Activated T-helper 1 cell treated with anti-CD3 and anti-CD28 coated beads, Interleukin-12 subunit alpha, Interleukin-12 subunit beta, Interleukin-2, Interleukin-4 antibody, amounts not matched to agents 30 ng/mL and 10 ng/mL and 1 ng/mL, durations not matched to agents 14 hours and 24 hours and 36 hours (primary cell): ENCODE data around the gene VPS35L. TPM values are rescaled to one million over a fixed set of nuclear protein-coding genes. Genes with fewer than 3 reads are reported as not detected.

Experiments used
- DNase-seq: peaks from one replicate; pipeline ENCODE4 v3.0.0; 2021; ENCODE audit warnings: low spot score
- H3K27ac Mint-ChIP-seq: one replicate; pipeline ENCODE4 v1.8.0; 2021; ENCODE audit warnings: mild to moderate bottlenecking, mixed read lengths
- H3K27me3 Mint-ChIP-seq: one replicate; pipeline ENCODE4 v1.8.0; 2022; ENCODE audit warnings: mild to moderate bottlenecking, moderate library complexity, mixed read lengths; ENCODE audit not compliant: insufficient read depth
- H3K36me3 Mint-ChIP-seq: one replicate; pipeline ENCODE4 v1.8.0; 2021; ENCODE audit warnings: low read depth, mixed read lengths
- H3K4me1 Mint-ChIP-seq: one replicate; pipeline ENCODE4 v1.8.0; 2021; ENCODE audit warnings: low read depth, mixed read lengths
- H3K4me3 Mint-ChIP-seq: one replicate; pipeline ENCODE4 v1.8.0; 2021; ENCODE audit warnings: mild to moderate bottlenecking, moderate library complexity, mixed read lengths
- H3K9me3 Mint-ChIP-seq: one replicate; pipeline ENCODE4 v1.8.0; 2021; ENCODE audit warnings: mixed read lengths
- intact Hi-C: fragments of 100-400 bp; cut with micrococcal nuclease; formaldehyde crosslinking; loops from one replicate; pipeline ENCODE4 v1.15.1; 2024
- total RNA-seq: library from RNA; stranded (reverse); gene quantifications from 2 replicates; pipeline ENCODE4 v1.2.3, GENCODE V29; 2022

The VPS35L gene
- total RNA-seq, 1 donor from 2014 or later: 36.2 TPM

DNA sequence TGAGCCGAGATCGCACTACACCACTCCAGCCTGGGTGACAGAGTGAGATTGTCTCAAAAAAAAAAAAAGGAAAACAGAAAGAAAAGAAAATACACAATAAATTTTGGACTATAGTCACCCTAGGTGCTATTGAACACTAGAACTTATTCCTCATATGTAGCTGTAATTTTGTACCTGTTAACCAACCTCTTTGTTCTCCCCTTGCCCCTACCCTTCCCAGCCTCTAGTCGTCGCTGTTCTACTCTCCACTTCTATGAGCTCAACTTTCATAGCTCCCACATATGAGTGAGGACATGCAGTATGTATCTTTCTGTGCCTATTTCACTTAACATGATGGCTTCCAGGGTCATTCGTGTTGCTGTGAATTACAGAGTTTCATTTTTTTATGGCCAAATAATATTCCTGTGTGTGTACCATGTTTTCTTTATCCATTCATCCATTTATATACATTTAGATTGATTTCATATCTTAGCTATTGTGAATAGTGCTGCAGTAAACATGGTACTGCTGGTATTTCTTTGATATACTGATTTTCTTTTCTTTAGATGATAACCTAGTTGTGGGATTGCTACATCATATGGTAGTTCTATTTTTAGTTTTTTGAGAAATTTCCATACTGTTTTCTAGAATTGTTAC is 28.3 kb downstream of the VPS35L start:
- no peaks in the 10 kb centered on the region for H3K27me3 Mint-ChIP-seq
- H3K4me3 Mint-ChIP-seq: no peak overlapping the region
- H3K27ac Mint-ChIP-seq: no peak overlapping the region
- peaks cover 8% of the 10 kb centered on the region for H3K9me3 Mint-ChIP-seq
- no peaks in the 10 kb centered on the region for H3K4me1 Mint-ChIP-seq
- H3K36me3 Mint-ChIP-seq: peaks cover 44% of the 10 kb centered on the region
- no peak for DNase-seq
- intact Hi-C loops: loop anchor here (1.0 kb wide), 1 partner anchor 303 kb away; no protein-coding TSS in a partner anchor

DNA sequence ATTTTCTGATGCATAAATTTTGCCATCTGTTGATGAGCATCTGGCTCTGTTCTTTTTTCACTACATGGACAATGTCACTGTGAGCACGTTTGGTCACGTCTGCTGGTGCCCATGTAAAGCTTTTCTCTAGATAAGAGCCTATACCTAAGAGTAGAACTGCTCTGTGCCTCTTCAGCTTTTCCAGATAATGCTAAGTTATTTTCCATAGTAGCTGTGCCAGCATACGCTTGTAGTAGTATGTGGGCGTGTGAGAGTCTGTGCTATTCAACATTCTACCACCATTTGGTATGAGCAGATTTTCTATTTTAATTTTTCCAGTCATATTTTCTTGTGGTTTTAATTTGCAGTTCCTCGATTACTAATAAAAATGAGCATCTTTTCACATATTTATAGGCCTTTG is 33.2 kb downstream of the VPS35L start:
- intact Hi-C loops: no loop called here
- DNase-seq: no peak
- H3K36me3 Mint-ChIP-seq: peaks cover 17% of the 10 kb centered on the region
- H3K9me3 Mint-ChIP-seq: no peaks in the 10 kb centered on the region
- no peaks in the 10 kb centered on the region for H3K4me1 Mint-ChIP-seq
- no peak overlapping the region for H3K27ac Mint-ChIP-seq
- H3K27me3 Mint-ChIP-seq: no peaks in the 10 kb centered on the region
- no peak overlapping the region for H3K4me3 Mint-ChIP-seq

GRCh38 chr16:19589106-19589505 is 33.6 kb downstream of the VPS35L start:
- Mint-ChIP-seq H3K9me3 (no peaks in the 10 kb centered on the region), H3K4me3 (no peak overlapping the region), H3K27me3 (no peaks in the 10 kb centered on the region), H3K27ac (no peak overlapping the region), H3K4me1 (no peaks in the 10 kb centered on the region), H3K36me3 (peaks cover 13% of the 10 kb centered on the region)
- no peak for DNase-seq
- intact Hi-C loops: no loop called here

DNA sequence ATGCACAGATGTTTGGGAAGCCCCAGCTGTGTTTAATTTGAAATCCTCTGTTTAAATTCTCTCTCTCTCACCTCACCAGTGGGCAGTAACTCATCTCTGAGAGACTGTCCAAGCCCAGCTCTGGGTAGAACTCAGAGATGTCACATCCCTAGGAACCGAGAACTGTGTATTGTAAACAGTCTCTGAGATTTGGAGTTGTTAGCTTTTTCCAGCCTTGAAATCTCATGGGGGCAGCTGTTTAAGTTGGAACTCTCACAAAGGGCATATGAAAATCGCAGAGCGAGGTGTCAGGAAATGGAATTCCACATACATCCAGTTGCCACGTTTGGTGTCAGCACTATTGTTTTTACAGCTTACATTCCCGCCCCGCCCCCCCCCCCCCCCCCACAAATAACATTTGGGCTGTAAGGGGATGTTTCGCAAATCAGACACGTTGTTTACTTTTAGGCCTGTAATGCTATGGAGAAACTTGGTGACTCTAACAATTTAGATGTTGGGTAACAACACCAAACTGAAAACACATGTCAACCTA is 34.3 kb downstream of the VPS35L start:
- no peak overlapping the region for H3K4me3 Mint-ChIP-seq
- H3K9me3 Mint-ChIP-seq: no peaks in the 10 kb centered on the region
- DNase-seq: no peak
- no peaks in the 10 kb centered on the region for H3K27me3 Mint-ChIP-seq
- peaks cover 14% of the 10 kb centered on the region for H3K36me3 Mint-ChIP-seq
- no peak overlapping the region for H3K27ac Mint-ChIP-seq
- no peaks in the 10 kb centered on the region for H3K4me1 Mint-ChIP-seq
- intact Hi-C loops: no loop called here

DNA sequence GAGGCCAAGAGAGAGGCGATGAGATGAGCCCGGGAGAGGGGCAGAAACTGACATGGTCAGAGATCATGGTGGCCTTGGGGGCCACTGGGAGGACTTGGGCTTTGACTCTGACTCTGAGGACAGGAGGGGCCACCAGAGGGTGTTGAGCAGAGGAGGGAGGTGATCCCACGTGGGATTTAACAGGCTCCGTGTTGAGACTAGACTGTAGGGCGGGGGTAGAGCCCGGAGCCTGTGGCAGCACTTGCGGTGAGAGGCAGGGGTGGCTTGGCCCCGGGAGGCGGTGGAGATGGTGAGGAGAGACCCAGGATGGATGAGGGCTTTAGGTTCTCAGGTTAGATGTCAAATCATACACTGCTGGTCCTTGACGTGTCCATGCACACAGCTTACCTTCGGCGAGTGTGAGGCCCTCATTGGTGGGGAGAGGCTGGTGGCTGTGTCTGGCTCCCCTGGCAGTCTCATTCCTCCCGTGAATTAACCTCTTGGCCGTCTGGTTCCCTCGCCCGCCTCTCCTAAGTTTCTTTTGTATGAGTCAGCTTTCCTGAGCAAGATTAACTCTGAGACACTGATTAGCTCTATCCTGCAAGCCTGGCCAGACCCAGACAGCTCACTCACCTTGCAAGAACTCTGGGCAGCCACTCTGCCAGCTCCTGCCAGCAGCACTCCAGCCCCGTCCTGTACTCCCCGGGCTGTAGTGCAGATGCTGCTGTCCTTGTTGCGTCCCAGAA is 39.7 kb downstream of the VPS35L start:
- H3K27me3 Mint-ChIP-seq: no peaks in the 10 kb centered on the region
- intact Hi-C loops: no loop called here
- no peak overlapping the region for H3K4me3 Mint-ChIP-seq
- no peak overlapping the region for H3K27ac Mint-ChIP-seq
- no peaks in the 10 kb centered on the region for H3K9me3 Mint-ChIP-seq
- H3K4me1 Mint-ChIP-seq: no peaks in the 10 kb centered on the region
- DNase-seq: no peak
- peaks cover 7% of the 10 kb centered on the region for H3K36me3 Mint-ChIP-seq

DNA sequence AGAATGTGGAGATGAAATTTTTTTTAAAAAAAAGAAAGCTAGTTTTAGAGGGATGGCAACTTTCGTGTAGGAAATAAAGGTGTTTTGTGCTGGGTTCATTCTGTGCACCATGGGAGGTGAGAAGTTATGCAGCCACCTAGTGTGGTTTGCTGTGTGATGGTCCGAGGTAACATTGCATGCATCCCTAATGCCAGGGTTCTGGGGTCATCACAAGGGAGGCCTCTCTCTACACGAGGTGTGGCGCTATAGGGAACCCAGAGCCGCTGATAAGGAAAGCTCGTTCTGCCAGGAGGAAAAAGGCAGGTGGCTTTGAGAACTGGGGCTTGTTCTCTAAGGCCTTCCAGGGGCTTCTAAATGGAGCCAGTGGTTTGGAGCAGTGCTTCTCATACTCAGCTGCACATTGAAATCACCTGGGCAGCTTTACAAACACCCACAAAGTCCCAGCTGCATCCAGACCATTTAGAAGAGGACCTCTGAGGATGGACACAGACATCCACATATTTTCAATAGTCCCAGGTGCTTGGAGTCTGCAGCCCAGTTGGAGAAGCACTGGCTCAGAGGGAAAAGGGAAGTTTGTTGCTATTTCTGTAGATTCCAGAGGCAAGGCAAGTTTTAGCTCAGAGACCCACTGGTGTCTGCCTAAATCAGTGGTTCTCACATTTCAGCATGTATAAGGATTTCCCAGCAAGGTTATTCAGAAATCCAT is 43.5 kb downstream of the VPS35L start:
- H3K4me1 Mint-ChIP-seq: no peaks in the 10 kb centered on the region

DNA sequence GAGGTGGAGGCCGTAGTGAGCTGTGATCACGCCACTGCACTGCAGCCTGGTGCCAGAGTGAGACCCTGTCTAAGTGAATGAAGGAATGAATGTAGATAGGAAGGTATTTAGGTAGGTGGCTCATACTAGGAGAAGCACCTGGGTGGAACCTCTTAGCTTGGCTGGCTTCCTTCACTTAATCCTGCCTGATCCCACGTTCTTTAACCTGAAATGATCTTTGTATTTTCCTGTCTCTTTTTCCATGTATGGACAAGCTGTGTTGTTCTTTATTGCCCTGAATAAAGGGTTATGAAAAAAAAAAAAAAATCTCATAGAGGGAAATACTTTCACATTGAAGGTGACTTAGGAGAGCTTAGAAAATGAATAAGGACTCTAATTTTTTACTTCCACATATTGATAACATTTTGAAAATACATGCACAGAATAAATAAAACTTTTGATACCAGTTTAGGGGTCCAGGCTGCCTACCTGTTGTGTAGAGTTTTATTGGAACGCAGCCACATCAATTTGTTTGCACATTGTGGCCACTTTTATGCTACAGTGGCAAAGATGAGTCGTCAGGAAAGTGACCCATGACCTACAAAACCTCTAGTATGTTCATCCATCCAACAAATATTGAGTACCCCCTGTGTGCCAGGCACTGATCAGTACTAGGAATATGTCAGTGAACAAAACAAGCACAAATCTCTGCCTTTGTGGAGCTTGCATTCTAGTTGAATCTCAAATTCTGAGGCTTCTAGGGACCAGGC is 44.6 kb downstream of the VPS35L start:
- Mint-ChIP-seq H3K4me1 (no peaks in the 10 kb centered on the region), H3K27ac (no peak overlapping the region), H3K9me3 (no peaks in the 10 kb centered on the region), H3K36me3 (peaks cover 7% of the 10 kb centered on the region), H3K27me3 (no peaks in the 10 kb centered on the region), H3K4me3 (no peak overlapping the region)
- intact Hi-C loops: loop anchor here (5.0 kb wide), 1 partner anchor 117 kb away; the partner anchor contains the start of genes IQCK and KNOP1
- DNase-seq: no peak

More for the DNA sequence above, 43.5 kb downstream of the VPS35L start:
- H3K4me3 Mint-ChIP-seq: no peak overlapping the region
- H3K9me3 Mint-ChIP-seq: no peaks in the 10 kb centered on the region
- H3K36me3 Mint-ChIP-seq: peaks cover 6% of the 10 kb centered on the region
- H3K27me3 Mint-ChIP-seq: no peaks in the 10 kb centered on the region
- intact Hi-C loops: no loop called here
- no peak for DNase-seq
- no peak overlapping the region for H3K27ac Mint-ChIP-seq

DNA sequence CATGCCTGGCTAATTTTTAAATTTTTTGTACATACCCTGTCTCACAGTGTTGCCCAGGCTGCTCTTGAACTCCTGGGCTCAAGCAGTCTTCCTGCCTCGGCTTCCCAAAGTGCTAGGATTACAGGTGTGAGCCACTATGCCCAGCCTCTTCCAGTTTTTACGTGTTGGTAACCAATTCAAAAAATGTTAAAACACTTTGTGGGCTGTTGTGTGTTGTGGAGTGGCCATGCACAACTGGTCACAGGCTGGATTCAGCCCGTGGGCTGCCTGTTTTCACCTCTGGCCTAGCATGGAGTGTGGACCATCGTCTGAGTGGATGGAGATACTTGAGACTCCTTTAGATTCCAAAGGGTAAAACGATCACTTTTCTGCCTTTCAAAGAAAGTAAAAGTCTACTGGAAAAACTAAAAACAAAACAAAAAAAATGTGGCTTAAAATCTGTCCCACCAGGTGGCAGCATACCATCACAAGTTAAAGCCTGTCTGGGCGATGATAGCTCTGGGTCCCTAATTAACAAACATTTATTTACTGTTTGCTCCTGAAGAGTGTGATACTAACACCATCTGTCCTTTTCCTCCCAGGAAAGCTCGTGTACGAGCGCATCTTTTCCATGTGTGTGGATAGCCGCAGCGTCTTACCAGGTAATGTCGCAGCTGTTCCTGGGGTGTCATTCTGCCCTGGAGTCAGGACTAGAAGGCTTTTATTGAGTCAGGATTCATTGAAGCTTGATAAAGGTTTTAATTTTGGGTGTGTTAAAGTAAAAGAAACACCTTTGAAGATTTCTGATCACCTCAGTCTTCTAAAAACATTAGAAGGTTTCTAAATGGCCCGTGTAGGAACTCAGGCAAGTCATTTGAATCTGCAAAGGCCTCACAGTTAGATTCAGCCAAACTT is 45.8 kb downstream of the VPS35L start:
- no peak overlapping the region for H3K4me3 Mint-ChIP-seq

GRCh38 chr16:19604911-19605310 is 49.4 kb downstream of the VPS35L start:
- peaks cover 22% of the 10 kb centered on the region for H3K36me3 Mint-ChIP-seq
- peaks cover 4% of the 10 kb centered on the region for H3K9me3 Mint-ChIP-seq
- DNase-seq: no peak
- H3K4me1 Mint-ChIP-seq: no peaks in the 10 kb centered on the region
- H3K27me3 Mint-ChIP-seq: no peaks in the 10 kb centered on the region
- no peak overlapping the region for H3K4me3 Mint-ChIP-seq
- intact Hi-C loops: loop anchor here (5.0 kb wide), 1 partner anchor 112 kb away; the partner anchor contains the start of genes IQCK and KNOP1
- H3K27ac Mint-ChIP-seq: no peak overlapping the region

More for the DNA sequence above, 45.8 kb downstream of the VPS35L start:
- no peaks in the 10 kb centered on the region for H3K4me1 Mint-ChIP-seq
- H3K36me3 Mint-ChIP-seq: peaks cover 16% of the 10 kb centered on the region
- H3K27ac Mint-ChIP-seq: no peak overlapping the region
- intact Hi-C loops: loop anchor here (1.0 to 5.0 kb wide), 2 partner anchors 116 to 285 kb away; partner anchors contain the start of genes IQCK and KNOP1
- no peaks in the 10 kb centered on the region for H3K27me3 Mint-ChIP-seq
- H3K9me3 Mint-ChIP-seq: peaks cover 4% of the 10 kb centered on the region
- no peak for DNase-seq

DNA sequence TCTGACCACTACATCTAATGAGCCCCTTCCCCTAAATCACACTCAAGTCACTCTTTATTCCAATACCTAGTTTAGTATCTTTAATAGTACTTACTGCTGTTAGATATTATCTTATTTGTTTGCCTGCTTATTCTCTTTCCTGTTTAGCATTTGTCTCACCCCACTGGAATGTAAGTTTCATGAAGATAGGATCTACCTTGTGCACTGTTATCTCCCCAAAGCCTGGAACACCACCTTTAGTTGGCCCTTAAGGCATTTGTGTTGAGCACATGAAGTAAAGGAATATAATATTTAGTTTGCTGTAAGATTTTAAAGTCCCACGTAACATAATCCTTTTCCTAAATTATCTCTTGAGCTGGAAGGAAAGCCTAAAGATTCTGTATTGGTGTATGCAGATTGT is 50.2 kb downstream of the VPS35L start:
- H3K36me3 Mint-ChIP-seq: peaks cover 23% of the 10 kb centered on the region
- intact Hi-C loops: no loop called here

DNA sequence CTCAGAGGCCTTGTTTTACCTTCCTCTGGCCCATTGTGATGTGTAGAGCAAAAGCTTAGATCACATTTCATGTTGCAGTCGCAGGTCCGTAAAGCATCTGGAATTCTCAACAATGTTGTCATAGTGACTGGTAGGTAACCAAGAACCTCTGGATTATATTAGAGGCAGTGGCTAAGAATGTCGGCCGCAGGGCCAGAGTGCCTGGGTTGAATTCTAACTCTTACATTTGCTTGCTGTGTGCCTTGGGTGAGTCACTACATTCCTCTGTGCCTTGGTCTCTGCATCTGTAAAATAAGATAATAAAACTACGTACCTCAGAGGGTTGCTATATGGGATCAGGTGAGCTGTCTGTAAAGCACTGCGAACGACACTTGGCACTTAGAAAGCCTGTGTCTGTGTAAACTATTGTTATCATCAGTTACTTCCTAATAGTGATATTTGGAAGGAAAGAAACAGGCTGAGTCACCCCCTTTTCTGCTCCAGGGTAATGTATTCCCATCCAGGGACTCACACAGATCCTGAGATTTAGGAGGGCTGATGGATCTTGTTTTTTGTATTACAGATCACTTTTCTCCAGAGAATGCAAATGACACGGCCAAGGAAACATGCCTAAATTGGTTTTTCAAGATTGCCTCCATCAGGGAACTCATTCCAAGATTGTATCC is 52.2 kb downstream of the VPS35L start:
- no peak overlapping the region for H3K4me3 Mint-ChIP-seq

More for the DNA sequence above, 50.2 kb downstream of the VPS35L start:
- Mint-ChIP-seq H3K27ac (no peak overlapping the region), H3K27me3 (no peaks in the 10 kb centered on the region), H3K4me3 (no peak overlapping the region), H3K4me1 (no peaks in the 10 kb centered on the region), H3K9me3 (peaks cover 4% of the 10 kb centered on the region)
- no peak for DNase-seq

More for the DNA sequence above, 52.2 kb downstream of the VPS35L start:
- Mint-ChIP-seq H3K27me3 (no peaks in the 10 kb centered on the region), H3K9me3 (peaks cover 4% of the 10 kb centered on the region), H3K4me1 (no peaks in the 10 kb centered on the region), H3K27ac (no peak overlapping the region), H3K36me3 (peaks cover 26% of the 10 kb centered on the region)
- intact Hi-C loops: no loop called here
- no peak for DNase-seq
